Measurements from ENCODE around the gene SLC25A21.

Gene SLC25A21

GRCh38 chr14:36717363-36717762 lies 455.0 kb downstream of the SLC25A21 start:
- Histone ChIP-seq H2AK5ac (ENCODE audit: low read length) (no peak overlapping the region), H4K8ac (ENCODE audit: low read depth, low read length) (no peak overlapping the region), H3K79me2 (ENCODE audit: control insufficient read depth, insufficient read depth, low read length, poor library complexity) (no peaks in the 10 kb centered on the region), H3K23ac (ENCODE audit: low read length) (no peak overlapping the region), H3K4ac (ENCODE audit: low read depth, low read length) (no peak overlapping the region), H3K27me3 (ENCODE audit: insufficient read depth, low read length) (no peaks in the 10 kb centered on the region), H4K91ac (ENCODE audit: low read depth, low read length) (no peak overlapping the region), H3K9me3 (ENCODE audit: insufficient read depth, low read depth, low read length) (peaks cover 2% of the 10 kb centered on the region), H3K79me1 (ENCODE audit: low read length) (no peaks in the 10 kb centered on the region), H2AFZ (ENCODE audit: insufficient read depth, low read length, poor library complexity) (no peak overlapping the region), H3K27ac (ENCODE audit: low read depth, low read length) (no peak overlapping the region), H3K36me3 (ENCODE audit: control insufficient read depth in 1 of 2, insufficient read depth in 2 of 2, low read length in 2 of 2) (no peaks in the 10 kb centered on the region), H3K4me1 (ENCODE audit: control insufficient read depth in 1 of 2, insufficient read depth in 2 of 2, low read length in 2 of 2) (no peaks in the 10 kb centered on the region), H3K4me3 (ENCODE audit: low read depth, low read length) (no peak overlapping the region), H3K14ac (ENCODE audit: low read length) (no peak overlapping the region), H3K4me2 (ENCODE audit: low read length) (no peak overlapping the region), H2BK5ac (ENCODE audit: low read depth, low read length, poor library complexity) (no peak overlapping the region), H2BK120ac (ENCODE audit: insufficient read depth, low read length, poor library complexity) (no peak overlapping the region), H4K12ac (ENCODE audit: low read depth, low read length) (no peak overlapping the region), H3K18ac (ENCODE audit: low read length) (no peak overlapping the region), H2BK12ac (ENCODE audit: low read length) (no peak overlapping the region), H3K9ac (ENCODE audit: low read length) (no peak overlapping the region)
- WGBS (ENCODE audit: extremely low coverage, insufficient coverage, insufficient read length): no CpG with 5 or more reads among the region's 5 CpGs
- no peak for DNase-seq

- no peak for DNase-seq
- H2BK12ac ChIP-seq (ENCODE audit: low read length): no peak overlapping the region
- H3K4me1 ChIP-seq (ENCODE audit: control insufficient read depth in 1 of 2, insufficient read depth in 2 of 2, low read length in 2 of 2): no peaks in the 10 kb centered on the region
- H4K91ac ChIP-seq (ENCODE audit: low read depth, low read length): no peak overlapping the region
- no peak overlapping the region for H3K4ac ChIP-seq (ENCODE audit: low read depth, low read length)
- H2BK120ac ChIP-seq (ENCODE audit: insufficient read depth, low read length, poor library complexity): no peak overlapping the region
- no peak overlapping the region for H3K4me3 ChIP-seq (ENCODE audit: low read depth, low read length)
- no peak overlapping the region for H3K18ac ChIP-seq (ENCODE audit: low read length)
- peaks cover 2% of the 10 kb centered on the region for H3K9me3 ChIP-seq (ENCODE audit: insufficient read depth, low read depth, low read length)
- H3K79me2 ChIP-seq (ENCODE audit: control insufficient read depth, insufficient read depth, low read length, poor library complexity): no peaks in the 10 kb centered on the region
- no peak overlapping the region for H3K23ac ChIP-seq (ENCODE audit: low read length)
- H3K27ac ChIP-seq (ENCODE audit: low read depth, low read length): no peak overlapping the region
- H3K79me1 ChIP-seq (ENCODE audit: low read length): no peaks in the 10 kb centered on the region
- no peak overlapping the region for H2BK5ac ChIP-seq (ENCODE audit: low read depth, low read length, poor library complexity)
- no peak overlapping the region for H3K4me2 ChIP-seq (ENCODE audit: low read length)
- H3K9ac ChIP-seq (ENCODE audit: low read length): no peak overlapping the region
- H4K12ac ChIP-seq (ENCODE audit: low read depth, low read length): no peak overlapping the region
- no peaks in the 10 kb centered on the region for H3K36me3 ChIP-seq (ENCODE audit: control insufficient read depth in 1 of 2, insufficient read depth in 2 of 2, low read length in 2 of 2)
- no peak overlapping the region for H2AFZ ChIP-seq (ENCODE audit: insufficient read depth, low read length, poor library complexity)
- H3K14ac ChIP-seq (ENCODE audit: low read length): no peak overlapping the region
- no peak overlapping the region for H4K8ac ChIP-seq (ENCODE audit: low read depth, low read length)
- WGBS (ENCODE audit: extremely low coverage, insufficient coverage, insufficient read length): no CpG with 5 or more reads among the region's 7 CpGs
- no peak overlapping the region for H2AK5ac ChIP-seq (ENCODE audit: low read length)
- H3K27me3 ChIP-seq (ENCODE audit: insufficient read depth, low read length): no peaks in the 10 kb centered on the region
Observed at GRCh38 chr14:36716614-36717184, 455.7 kb downstream of the SLC25A21 start.

GRCh38 chr14:36713960-36714703 lies 458.3 kb downstream of the SLC25A21 start:
- Histone ChIP-seq H2BK120ac (ENCODE audit: insufficient read depth, low read length, poor library complexity) (no peak overlapping the region), H4K91ac (ENCODE audit: low read depth, low read length) (no peak overlapping the region), H3K14ac (ENCODE audit: low read length) (no peak overlapping the region), H2BK12ac (ENCODE audit: low read length) (no peak overlapping the region), H3K79me1 (ENCODE audit: low read length) (no peaks in the 10 kb centered on the region), H3K27me3 (ENCODE audit: insufficient read depth, low read length) (no peaks in the 10 kb centered on the region), H3K9me3 (ENCODE audit: insufficient read depth, low read depth, low read length) (peaks cover 2% of the 10 kb centered on the region), H4K8ac (ENCODE audit: low read depth, low read length) (no peak overlapping the region), H3K4me2 (ENCODE audit: low read length) (no peak overlapping the region), H3K79me2 (ENCODE audit: control insufficient read depth, insufficient read depth, low read length, poor library complexity) (no peaks in the 10 kb centered on the region), H3K27ac (ENCODE audit: low read depth, low read length) (no peak overlapping the region), H3K4ac (ENCODE audit: low read depth, low read length) (no peak overlapping the region), H4K12ac (ENCODE audit: low read depth, low read length) (no peak overlapping the region), H3K18ac (ENCODE audit: low read length) (no peak overlapping the region), H3K36me3 (ENCODE audit: control insufficient read depth in 1 of 2, insufficient read depth in 2 of 2, low read length in 2 of 2) (no peaks in the 10 kb centered on the region), H2BK5ac (ENCODE audit: low read depth, low read length, poor library complexity) (no peak overlapping the region), H2AK5ac (ENCODE audit: low read length) (no peak overlapping the region), H2AFZ (ENCODE audit: insufficient read depth, low read length, poor library complexity) (no peak overlapping the region), H3K4me3 (ENCODE audit: low read depth, low read length) (no peak overlapping the region), H3K23ac (ENCODE audit: low read length) (no peak overlapping the region), H3K4me1 (ENCODE audit: control insufficient read depth in 1 of 2, insufficient read depth in 2 of 2, low read length in 2 of 2) (no peaks in the 10 kb centered on the region), H3K9ac (ENCODE audit: low read length) (no peak overlapping the region)
- no peak for DNase-seq
- no CpG with 5 or more reads among the region's 4 CpGs for whole genome bisulfite sequencing (ENCODE audit: extremely low coverage, insufficient coverage, insufficient read length)

GRCh38 chr14:36707570-36707969 lies 464.8 kb downstream of the SLC25A21 start:
- Histone ChIP-seq H3K36me3 (ENCODE audit: control insufficient read depth in 1 of 2, insufficient read depth in 2 of 2, low read length in 2 of 2) (no peaks in the 10 kb centered on the region), H3K27me3 (ENCODE audit: insufficient read depth, low read length) (no peaks in the 10 kb centered on the region), H4K8ac (ENCODE audit: low read depth, low read length) (no peak overlapping the region), H3K4me3 (ENCODE audit: low read depth, low read length) (no peak overlapping the region), H3K4ac (ENCODE audit: low read depth, low read length) (no peak overlapping the region), H3K9me3 (ENCODE audit: insufficient read depth, low read depth, low read length) (no peaks in the 10 kb centered on the region), H2AFZ (ENCODE audit: insufficient read depth, low read length, poor library complexity) (no peak overlapping the region), H2BK120ac (ENCODE audit: insufficient read depth, low read length, poor library complexity) (no peak overlapping the region), H3K79me2 (ENCODE audit: control insufficient read depth, insufficient read depth, low read length, poor library complexity) (no peaks in the 10 kb centered on the region), H3K23ac (ENCODE audit: low read length) (no peak overlapping the region), H3K27ac (ENCODE audit: low read depth, low read length) (no peak overlapping the region), H3K4me1 (ENCODE audit: control insufficient read depth in 1 of 2, insufficient read depth in 2 of 2, low read length in 2 of 2) (peaks cover 5 to 11% of the 10 kb centered on the region in 2 experiments), H2AK5ac (ENCODE audit: low read length) (no peak overlapping the region), H2BK5ac (ENCODE audit: low read depth, low read length, poor library complexity) (no peak overlapping the region), H3K14ac (ENCODE audit: low read length) (no peak overlapping the region), H3K79me1 (ENCODE audit: low read length) (peaks cover 2% of the 10 kb centered on the region), H3K18ac (ENCODE audit: low read length) (no peak overlapping the region), H3K4me2 (ENCODE audit: low read length) (no peak overlapping the region), H4K91ac (ENCODE audit: low read depth, low read length) (no peak overlapping the region), H3K9ac (ENCODE audit: low read length) (no peak overlapping the region), H2BK12ac (ENCODE audit: low read length) (no peak overlapping the region), H4K12ac (ENCODE audit: low read depth, low read length) (no peak overlapping the region)
- no peak for DNase-seq
